NAMALWA (cell line): ENCODE results near the gene FEZ2.

Source experiments
- DNase-seq: peaks from one replicate; pipeline ENCODE4 v3.0.0-alpha.2; 2015; ENCODE audit warnings: low spot score

FEZ2 gene

GRCh38 chr2:36587101-36587500 lies 10.9 kb downstream of the FEZ2 start:
- no peak for DNase-seq

- DNase-seq, result no peak
Measured at GRCh38 chr2:36586672-36587071, 11.3 kb downstream of the FEZ2 start.

- no peak for DNase-seq
Measured at GRCh38 chr2:36584148-36584794, 13.7 kb downstream of the FEZ2 start.

- no peak for DNase-seq
Measured at GRCh38 chr2:36582951-36583350, 15.0 kb downstream of the FEZ2 start.

- DNase-seq, result no peak
Measured at GRCh38 chr2:36582538-36582937, 15.4 kb downstream of the FEZ2 start.

GRCh38 chr2:36579297-36579664 lies 18.7 kb downstream of the FEZ2 start:
- DNase-seq, result no peak

- no peak for DNase-seq
Measured at GRCh38 chr2:36578343-36579296, 19.3 kb downstream of the FEZ2 start.

- no peak for DNase-seq
Measured at GRCh38 chr2:36577884-36578283, 20.1 kb downstream of the FEZ2 start.

GRCh38 chr2:36574560-36574959 lies 23.4 kb downstream of the FEZ2 start:
- no peak for DNase-seq

GRCh38 chr2:36573165-36573564 lies 24.8 kb downstream of the FEZ2 start:
- DNase-seq, result no peak

- DNase-seq, result no peak
Measured at GRCh38 chr2:36572719-36573059, 25.3 kb downstream of the FEZ2 start.

GRCh38 chr2:36572054-36572718 lies 25.8 kb downstream of the FEZ2 start:
- DNase-seq, result no peak

- no peak for DNase-seq
Measured at GRCh38 chr2:36570416-36570815, 27.6 kb downstream of the FEZ2 start.

- no peak for DNase-seq
Measured at GRCh38 chr2:36569267-36569856, 28.6 kb downstream of the FEZ2 start.

GRCh38 chr2:36568516-36569246 lies 29.3 kb downstream of the FEZ2 start:
- DNase-seq, result no peak

- DNase-seq, result no peak
Measured at GRCh38 chr2:36567711-36568408, 30.1 kb downstream of the FEZ2 start.

GRCh38 chr2:36566887-36567286 lies 31.1 kb downstream of the FEZ2 start:
- DNase-seq, result no peak

GRCh38 chr2:36565712-36566111 lies 32.3 kb downstream of the FEZ2 start:
- DNase-seq, result no peak

GRCh38 chr2:36564377-36564930 lies 33.5 kb downstream of the FEZ2 start:
- DNase-seq, result no peak

- no peak for DNase-seq
Measured at GRCh38 chr2:36562973-36563532, 34.9 kb downstream of the FEZ2 start.

- DNase-seq, result no peak
Measured at GRCh38 chr2:36562240-36562639, 35.7 kb downstream of the FEZ2 start.
